ENCODE data around the gene BIRC2. TPM values are rescaled to one million over a fixed set of nuclear protein-coding genes. Genes with fewer than 3 reads are reported as not detected.
"Not testable (repeated sequence)": the region's sequence is repeated elsewhere in the genome, so short reads cannot be mapped to it uniquely, and the experiment has no call there.

The BIRC2 gene
- total RNA-seq, 1 donor from 2014 or later = 20.8 TPM

GRCh38 chr11:102322560-102322959 lies 24.5 kb upstream of the BIRC2 start:
- DNase-seq (ENCODE audit: low spot score) (no peak), ATAC-seq (no peak)

GRCh38 chr11:102323542-102324251 lies 23.3 kb upstream of the BIRC2 start:
- ATAC-seq (no peak), DNase-seq (ENCODE audit: low spot score) (no peak)

- no peak for ATAC-seq
- no peak for DNase-seq (ENCODE audit: low spot score)
Measured at GRCh38 chr11:102325088-102325487, 21.9 kb upstream of the BIRC2 start.

- DNase-seq (ENCODE audit: low spot score) (no peak), ATAC-seq (no peak)
Measured at GRCh38 chr11:102328748-102329147, 18.3 kb upstream of the BIRC2 start.

GRCh38 chr11:102330231-102330630 lies 16.8 kb upstream of the BIRC2 start:
- ATAC-seq (no peak), DNase-seq (ENCODE audit: low spot score) (no peak)

- no peak for ATAC-seq
Measured at GRCh38 chr11:102331341-102331740, 15.7 kb upstream of the BIRC2 start.

GRCh38 chr11:102332611-102332994 lies 14.4 kb upstream of the BIRC2 start:
- DNase-seq (ENCODE audit: low spot score) (no peak), ATAC-seq (no peak)

More at GRCh38 chr11:102331341-102331740, 15.7 kb upstream of the BIRC2 start:
- DNase-seq (ENCODE audit: low spot score) = no peak

- no peak for ATAC-seq
- DNase-seq (ENCODE audit: low spot score) = no peak
Measured at GRCh38 chr11:102338479-102339010, 8.5 kb upstream of the BIRC2 start.

- not testable (repeated sequence) for ATAC-seq; DNase-seq (ENCODE audit: low spot score)
Measured at GRCh38 chr11:102341311-102341710, 5.7 kb upstream of the BIRC2 start.

- ATAC-seq = peak; percentile 93
- peak; percentile 78 for DNase-seq (ENCODE audit: low spot score)
Measured at GRCh38 chr11:102341844-102342318, 5.1 kb upstream of the BIRC2 start.

GRCh38 chr11:102343809-102344208 lies 3.2 kb upstream of the BIRC2 start:
- DNase-seq (ENCODE audit: low spot score) (no peak), ATAC-seq (no peak)

- DNase-seq (ENCODE audit: low spot score) = no peak
- no peak for ATAC-seq
Measured at GRCh38 chr11:102345904-102346303, 1.1 kb upstream of the BIRC2 start.

- DNase-seq (ENCODE audit: low spot score) = no peak
- no peak for ATAC-seq
Measured at GRCh38 chr11:102346456-102346747, 612 bp upstream of the BIRC2 start.

- DNase-seq (ENCODE audit: low spot score) (no peak), ATAC-seq (peak; percentile 51)
Measured at GRCh38 chr11:102347462-102348370, 702 bp downstream of the BIRC2 start.

GRCh38 chr11:102357116-102357515 lies 10.1 kb downstream of the BIRC2 start:
- ATAC-seq (no peak), DNase-seq (ENCODE audit: low spot score) (no peak)

GRCh38 chr11:102359372-102359771 lies 12.4 kb downstream of the BIRC2 start:
- ATAC-seq (no peak), DNase-seq (ENCODE audit: low spot score) (no peak)

GRCh38 chr11:102360681-102361080 lies 13.7 kb downstream of the BIRC2 start:
- DNase-seq (ENCODE audit: low spot score) (no peak), ATAC-seq (no peak)

GRCh38 chr11:102361086-102362031 lies 14.3 kb downstream of the BIRC2 start:
- DNase-seq (ENCODE audit: low spot score) (no peak), ATAC-seq (peak; percentile 30)

- DNase-seq (ENCODE audit: low spot score) (no peak), ATAC-seq (no peak)
Measured at GRCh38 chr11:102364991-102365390, 18.0 kb downstream of the BIRC2 start.

GRCh38 chr11:102367364-102367763 lies 20.4 kb downstream of the BIRC2 start:
- no peak for DNase-seq (ENCODE audit: low spot score)

GRCh38 chr11:102368472-102368871 lies 21.5 kb downstream of the BIRC2 start:
- ATAC-seq (no peak), DNase-seq (ENCODE audit: low spot score) (no peak)

More at GRCh38 chr11:102367364-102367763, 20.4 kb downstream of the BIRC2 start:
- peak; percentile 38 for ATAC-seq
